Adipose tissue (tissue), 3 donors: ENCODE results near the gene RPS16. TPM values are rescaled to one million over a fixed set of nuclear protein-coding genes. Genes with fewer than 3 reads are reported as not detected.

Source experiments
- H3K27ac ChIP-seq: one replicate; pipeline ENCODE4 v1.5.1; 2013; ENCODE audit warnings: low read depth, low read length
- WGBS, 3 donors: extraction: QIAGEN DNeasy Blood & Tissue Kit; methylation state at CpG; one replicate each; pipeline ENCODE4 v1.1.7; 2013; 5-methylcytosine and 5-hydroxymethylcytosine counted together
- polyA plus RNA-seq, 3 donors: library from polyadenylated mRNA; stranded (reverse); fragments of 200-250 nt; gene quantifications; one replicate each; pipeline ENCODE4 v1.2.3, GENCODE V29; 2013
- donor health status: healthy with polysubstance abuse.
- donor health status: Bipolar disorder and iron deficiency.
- donor health status: healthy.

RPS16 gene
- polyA plus RNA-seq, 3 donors = 2,185 to 4,039 (median 3,887) TPM

DNA sequence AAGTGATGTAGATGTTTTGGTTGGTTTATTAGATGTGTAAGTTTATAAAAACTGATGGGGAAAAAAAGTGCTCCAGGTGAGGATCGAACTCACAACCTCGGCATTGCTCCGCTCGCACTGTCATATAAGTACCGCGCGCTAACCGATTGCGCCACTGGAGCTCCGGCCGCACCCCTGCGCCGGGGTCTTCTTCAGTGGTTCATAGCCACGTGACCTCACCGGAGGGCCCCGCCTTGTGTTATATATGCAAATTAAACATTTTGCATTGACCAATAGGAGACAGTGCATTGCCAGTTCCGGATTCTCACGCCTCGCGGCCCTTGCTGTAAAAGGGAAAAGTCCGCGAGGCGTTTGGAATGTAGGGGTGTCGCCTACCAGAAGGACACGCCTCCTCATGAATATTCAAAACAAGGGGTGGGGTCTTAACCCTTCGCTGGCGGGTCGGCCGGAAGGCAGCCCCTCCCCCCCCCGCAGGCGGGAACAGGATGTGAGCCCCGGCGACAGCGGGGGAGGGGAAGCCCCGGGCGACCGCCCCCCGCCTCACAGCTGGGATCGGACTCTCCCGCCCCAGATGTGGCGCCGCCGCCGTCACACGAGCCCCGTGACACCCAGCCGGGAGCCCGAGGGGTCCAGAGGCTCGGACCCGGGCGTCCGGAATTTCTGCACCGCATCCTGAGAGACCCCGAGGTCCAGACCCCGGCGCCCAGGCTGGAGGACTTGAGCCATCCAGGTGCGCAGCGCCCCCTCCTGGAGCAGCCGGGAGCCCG, 23.5 kb downstream of the RPS16 start, which contains the start of gene PLEKHG2:
TSS of gene PLEKHG2 (plus strand) at position 570 of the 767 bp plus-strand sequence. CDS start 1,418 bp downstream, outside the sequence.
- peak within 1 kb of the TSS; percentile 14 for H3K27ac ChIP-seq
- 0% methylated on average over 55 to 59 of the region's 60 CpGs for WGBS, 3 donors

DNA sequence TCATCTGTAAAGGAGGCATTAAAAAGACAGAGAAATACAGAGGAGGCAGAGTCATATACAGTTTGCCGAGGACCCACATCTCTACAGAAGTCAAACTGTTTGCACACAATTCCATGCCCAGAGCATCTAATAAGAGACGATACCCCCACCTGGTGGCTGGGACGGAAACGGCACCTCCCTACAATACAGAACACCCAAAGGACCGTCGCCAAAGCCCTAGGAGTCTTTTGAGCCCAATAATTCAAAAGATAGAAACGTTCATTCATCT, 24.0 kb downstream of the RPS16 start:
- peak overlapping the region; percentile 14 for H3K27ac ChIP-seq
- WGBS, 3 donors = 0 to 1% (median 0%) methylated on average over 7 of the region's 7 CpGs

DNA sequence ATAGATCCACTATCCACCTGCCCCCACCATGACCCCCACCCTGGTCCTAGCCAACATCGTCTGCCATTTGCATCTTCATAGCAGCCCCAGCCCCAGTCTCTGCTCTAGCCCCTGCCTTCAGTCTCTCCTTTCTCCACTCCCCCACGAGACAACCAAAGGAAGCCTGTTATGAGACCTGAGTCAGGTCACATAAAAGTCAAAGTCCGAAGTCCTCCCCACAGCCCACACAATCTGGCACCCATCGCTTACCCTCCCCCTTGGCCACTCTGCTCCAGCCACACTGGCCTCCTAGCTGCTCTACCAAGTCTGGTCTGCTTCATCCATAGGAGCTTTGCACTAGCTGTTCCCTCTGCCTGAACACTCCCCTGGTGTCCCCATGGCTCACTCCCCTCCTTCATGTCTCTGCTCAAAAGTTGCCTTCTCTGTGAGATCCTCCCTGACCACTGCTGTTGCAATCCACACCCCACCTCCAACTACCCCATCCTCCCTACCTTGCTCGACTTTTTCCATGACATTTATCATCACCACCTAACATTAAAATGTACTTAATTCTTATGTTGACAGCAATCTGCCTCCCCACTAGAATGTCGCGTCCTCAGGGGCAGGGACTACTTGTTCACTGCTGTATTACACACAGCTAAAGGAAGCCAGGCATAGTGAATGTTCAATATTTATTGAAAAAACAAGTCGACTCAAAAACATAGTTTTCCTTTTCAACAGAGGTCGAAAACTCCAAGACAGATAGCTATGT, 24.5 kb downstream of the RPS16 start:
- 6 to 17% (median 13%) methylated on average over 9 of the region's 9 CpGs for WGBS, 3 donors
- H3K27ac ChIP-seq = peak overlapping the region; percentile 71

DNA sequence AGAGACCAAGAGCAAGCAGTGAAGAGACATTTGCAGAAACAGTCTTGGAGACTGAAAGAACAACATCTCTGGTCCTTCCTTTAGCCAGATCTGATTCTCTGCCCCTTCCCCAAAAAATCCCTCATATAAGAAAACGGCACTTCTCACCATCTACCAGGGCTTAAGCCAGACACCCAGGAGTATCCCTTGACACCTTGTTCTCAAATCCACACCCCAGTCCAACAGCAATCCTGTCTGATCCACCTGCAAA, 25.0 kb downstream of the RPS16 start:
- peak overlapping the region; percentile 71 for H3K27ac ChIP-seq
- 38 to 53% (median 53%) methylated on average over 1 of the region's 1 CpG for WGBS, 3 donors

DNA sequence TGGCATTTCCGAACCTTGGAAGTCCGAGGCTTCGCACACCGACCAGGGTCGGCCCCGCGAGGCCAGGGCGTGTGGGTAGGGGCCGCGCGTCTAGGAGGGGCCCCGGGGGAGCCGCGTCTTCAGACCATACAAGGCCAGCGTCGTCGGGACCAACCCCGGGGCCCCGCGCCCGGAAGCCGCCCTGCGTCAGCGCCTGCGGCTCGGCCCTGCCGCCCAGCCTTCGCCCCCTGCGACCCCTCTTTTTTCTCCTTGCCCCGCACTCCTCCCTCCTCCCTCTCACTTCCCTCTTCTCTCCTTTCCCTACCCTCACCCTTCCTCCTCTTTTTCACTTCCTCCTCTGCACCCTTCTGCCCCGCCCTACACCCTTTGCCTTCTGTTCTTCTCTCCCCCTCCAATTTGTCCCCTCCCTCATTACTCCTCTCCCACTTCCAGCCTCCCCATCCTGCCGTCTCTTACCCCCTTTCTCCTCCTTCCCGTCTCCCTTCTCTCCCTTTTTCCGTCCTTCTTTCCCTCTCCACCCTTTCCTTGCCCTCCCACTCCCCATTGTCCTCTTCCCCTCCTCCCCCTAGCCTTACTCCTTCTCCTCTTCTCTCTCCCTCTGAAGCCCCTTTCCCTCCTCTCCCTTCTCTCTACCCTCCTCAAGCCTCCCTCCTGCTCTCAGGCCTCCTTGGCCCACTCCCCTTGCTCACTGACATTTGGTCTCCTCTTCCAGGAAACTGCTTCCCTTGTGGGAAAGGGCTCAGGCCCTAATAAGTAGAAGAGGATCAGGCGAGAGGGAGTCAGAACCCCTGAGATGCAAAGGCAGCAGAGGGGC, 25.5 kb downstream of the RPS16 start:
- 2 to 4% (median 2%) methylated on average over 18 to 35 of the region's 35 CpGs for WGBS, 3 donors

DNA sequence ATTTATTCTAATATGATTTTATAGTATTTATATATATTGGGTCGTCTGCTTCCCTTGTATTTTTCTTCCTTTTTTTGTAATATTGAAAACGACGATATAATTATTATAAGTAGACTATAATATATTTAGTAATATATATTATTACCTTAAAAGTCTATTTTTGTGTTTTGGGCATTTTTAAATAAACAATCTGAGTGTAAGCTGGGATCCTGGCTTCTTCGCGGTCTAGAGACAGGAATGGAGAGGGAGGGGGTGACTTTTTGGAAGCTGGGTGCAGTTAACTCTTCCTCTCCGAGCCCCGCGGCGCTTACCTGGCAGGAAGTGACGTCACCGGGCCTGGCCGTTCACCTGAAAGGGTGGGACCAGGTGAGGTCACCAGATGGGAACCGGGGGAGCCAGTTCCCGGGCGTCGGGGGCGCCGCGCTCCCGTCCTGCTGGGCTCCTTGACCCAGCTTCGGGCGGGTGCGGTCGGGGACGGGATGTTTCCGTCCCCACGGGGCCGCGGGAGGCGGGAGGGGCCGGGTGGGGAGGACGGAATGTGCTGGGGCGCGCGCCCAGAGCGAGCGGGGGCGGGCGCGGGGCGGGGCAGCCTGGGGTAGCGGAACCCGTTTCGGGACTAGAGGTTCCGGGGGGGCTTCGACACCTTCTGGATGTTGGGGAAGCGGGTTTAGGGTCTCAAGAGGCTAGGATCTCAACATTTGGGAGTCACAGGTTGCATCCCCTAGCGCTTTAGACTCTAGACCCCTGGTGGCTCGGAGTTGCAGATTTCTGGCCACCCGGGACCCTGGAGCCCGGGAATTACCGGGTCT, 26.3 kb downstream of the RPS16 start:
- 0 to 1% (median 1%) methylated on average over 51 to 52 of the region's 52 CpGs for WGBS, 3 donors
- peak overlapping the region; percentile 71 for H3K27ac ChIP-seq

More for the DNA sequence above, 25.5 kb downstream of the RPS16 start:
- peak overlapping the region; percentile 71 for H3K27ac ChIP-seq

DNA sequence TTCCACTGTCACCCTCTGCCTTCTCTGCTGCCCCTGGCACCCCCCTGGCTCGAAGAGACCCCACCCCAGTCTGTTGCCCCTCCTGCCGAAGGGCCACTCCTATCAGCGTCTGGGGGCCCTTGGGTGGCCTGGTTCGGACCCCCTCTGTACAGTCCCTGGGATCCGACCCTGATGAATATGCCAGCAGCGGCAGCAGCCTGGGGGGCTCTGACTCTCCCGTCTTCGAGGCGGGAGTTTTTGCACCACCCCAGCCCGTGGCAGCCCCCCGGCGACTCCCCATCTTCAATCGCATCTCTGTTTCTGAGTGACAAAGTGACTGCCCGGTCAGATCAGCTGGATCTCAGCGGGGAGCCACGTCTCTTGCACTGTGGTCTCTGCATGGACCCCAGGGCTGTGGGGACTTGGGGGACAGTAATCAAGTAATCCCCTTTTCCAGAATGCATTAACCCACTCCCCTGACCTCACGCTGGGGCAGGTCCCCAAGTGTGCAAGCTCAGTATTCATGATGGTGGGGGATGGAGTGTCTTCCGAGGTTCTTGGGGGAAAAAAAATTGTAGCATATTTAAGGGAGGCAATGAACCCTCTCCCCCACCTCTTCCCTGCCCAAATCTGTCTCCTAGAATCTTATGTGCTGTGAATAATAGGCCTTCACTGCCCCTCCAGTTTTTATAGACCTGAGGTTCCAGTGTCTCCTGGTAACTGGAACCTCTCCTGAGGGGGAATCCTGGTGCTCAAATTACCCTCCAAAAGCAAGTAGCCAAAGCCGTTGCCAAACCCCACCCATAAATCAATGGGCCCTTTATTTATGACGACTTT, 27.1 kb downstream of the RPS16 start:
- H3K27ac ChIP-seq = peak overlapping the region; percentile 94
- WGBS, 3 donors = 19 to 48% (median 26%) methylated on average over 20 of the region's 20 CpGs

DNA sequence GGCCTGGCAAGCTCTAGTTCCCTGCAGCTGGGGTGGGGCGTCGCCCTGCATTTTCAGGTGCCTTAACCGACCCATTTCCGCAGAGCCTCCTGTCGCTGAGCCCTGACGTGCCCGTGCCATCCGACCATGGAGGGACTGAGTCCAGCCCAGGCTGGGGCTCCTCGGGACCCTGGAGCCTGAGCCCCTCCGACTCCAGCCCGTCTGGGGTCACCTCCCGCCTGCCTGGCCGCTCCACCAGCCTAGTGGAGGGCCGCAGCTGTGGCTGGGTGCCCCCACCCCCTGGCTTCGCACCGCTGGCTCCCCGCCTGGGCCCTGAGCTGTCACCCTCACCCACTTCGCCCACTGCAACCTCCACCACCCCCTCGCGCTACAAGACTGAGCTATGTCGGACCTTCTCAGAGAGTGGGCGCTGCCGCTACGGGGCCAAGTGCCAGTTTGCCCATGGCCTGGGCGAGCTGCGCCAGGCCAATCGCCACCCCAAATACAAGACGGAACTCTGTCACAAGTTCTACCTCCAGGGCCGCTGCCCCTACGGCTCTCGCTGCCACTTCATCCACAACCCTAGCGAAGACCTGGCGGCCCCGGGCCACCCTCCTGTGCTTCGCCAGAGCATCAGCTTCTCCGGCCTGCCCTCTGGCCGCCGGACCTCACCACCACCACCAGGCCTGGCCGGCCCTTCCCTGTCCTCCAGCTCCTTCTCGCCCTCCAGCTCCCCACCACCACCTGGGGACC, 27.9 kb downstream of the RPS16 start:
- WGBS, 3 donors = 6 to 26% (median 13%) methylated on average over 35 to 40 of the region's 40 CpGs
- peak overlapping the region; percentile 94 for H3K27ac ChIP-seq

DNA sequence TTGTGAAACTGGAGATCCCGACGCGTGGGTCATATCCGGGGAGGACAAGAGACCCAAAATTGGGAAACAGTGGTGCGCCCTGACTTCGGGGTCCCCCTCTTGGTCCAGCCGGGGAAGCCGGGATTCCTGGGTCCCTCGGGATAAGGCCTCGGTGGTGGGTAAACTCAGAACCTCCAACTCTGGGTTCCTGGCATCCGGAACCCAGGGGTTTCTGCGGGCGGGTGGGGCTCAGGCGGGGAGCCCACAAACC, 28.4 kb downstream of the RPS16 start:
- 0 to 1% (median 0%) methylated on average over 14 of the region's 14 CpGs for WGBS, 3 donors
- peak overlapping the region; percentile 94 for H3K27ac ChIP-seq

DNA sequence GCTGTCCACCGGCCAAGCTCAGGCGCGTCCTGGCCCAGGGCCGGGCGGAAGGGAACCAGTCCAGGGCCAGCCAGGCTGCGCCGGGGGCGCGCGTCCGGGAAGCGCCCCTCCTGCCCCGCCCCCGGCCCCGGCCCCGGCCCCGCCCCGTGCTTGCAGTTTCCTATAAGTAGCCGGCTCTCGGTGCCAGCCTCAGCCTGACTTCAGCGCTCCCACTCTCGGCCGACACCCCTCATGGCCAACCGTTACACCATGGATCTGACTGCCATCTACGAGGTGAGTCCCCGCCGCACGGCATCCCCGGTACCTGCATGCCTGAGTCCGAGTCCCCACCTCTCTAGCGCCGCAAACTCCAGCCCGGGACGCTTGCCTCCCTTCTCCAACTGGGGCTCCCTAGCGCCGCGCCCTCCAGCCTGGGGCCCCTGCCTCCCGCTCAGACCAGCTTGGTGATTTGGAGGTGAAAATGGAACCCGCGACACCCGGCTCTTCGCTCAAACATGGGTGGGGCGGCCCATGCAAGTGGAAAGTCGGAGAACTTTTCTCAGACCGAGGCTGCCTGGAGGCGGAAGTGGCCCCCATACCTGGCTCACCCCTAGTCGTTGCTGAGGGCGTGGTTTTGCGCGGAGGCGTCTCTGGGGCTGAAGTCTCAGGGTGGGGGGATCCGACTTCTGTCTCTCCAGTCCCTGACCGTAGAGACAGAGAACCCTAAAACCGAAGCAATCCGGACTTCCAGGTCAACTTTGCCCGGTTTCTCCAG, 28.9 kb downstream of the RPS16 start, which contains the start of gene ZFP36:
TSS of gene ZFP36 (plus strand) at position 192 of the 754 bp plus-strand sequence. CDS start at position 250, 58 bp downstream.
- WGBS, 3 donors = 1% methylated on average over 55 to 56 of the region's 56 CpGs
- H3K27ac ChIP-seq = peak within 1 kb of the TSS; percentile 94

DNA sequence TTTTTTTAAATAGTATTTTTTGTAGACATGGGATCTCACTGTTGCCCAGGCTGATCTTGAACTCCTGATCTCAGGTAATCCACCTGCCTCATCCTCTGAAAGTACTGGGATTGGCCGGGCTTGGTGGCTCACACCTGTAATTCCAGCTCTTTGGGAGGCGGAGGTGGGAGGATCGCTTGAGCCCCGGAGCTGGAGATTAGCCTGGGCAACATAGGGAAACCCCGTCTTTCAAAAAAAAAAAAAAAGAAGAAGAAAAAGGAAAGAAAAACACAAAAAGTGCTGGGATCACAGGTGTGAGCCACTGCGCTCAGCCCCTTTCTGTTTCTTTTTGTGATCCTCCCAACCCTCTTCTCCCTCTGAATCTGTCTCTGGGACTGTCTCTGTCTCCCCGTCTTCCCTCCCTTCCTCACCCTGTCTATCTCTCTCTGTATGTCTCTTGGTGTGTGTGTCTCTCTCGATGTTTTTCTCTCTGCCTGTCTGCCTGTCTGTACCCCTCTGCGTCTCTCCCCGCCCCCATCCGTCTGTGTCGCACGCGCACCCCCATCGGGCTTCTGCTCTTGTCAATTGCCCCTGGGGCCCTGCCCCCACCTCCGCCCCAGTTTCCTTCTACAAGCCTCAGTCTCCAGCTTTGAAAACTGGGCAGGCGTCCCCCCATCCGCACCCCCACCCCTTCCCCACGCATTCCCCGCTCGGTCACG, 29.6 kb downstream of the RPS16 start:
- peak overlapping the region; percentile 93 for H3K27ac ChIP-seq
- WGBS, 3 donors = 13 to 14% (median 14%) methylated on average over 22 of the region's 22 CpGs

DNA sequence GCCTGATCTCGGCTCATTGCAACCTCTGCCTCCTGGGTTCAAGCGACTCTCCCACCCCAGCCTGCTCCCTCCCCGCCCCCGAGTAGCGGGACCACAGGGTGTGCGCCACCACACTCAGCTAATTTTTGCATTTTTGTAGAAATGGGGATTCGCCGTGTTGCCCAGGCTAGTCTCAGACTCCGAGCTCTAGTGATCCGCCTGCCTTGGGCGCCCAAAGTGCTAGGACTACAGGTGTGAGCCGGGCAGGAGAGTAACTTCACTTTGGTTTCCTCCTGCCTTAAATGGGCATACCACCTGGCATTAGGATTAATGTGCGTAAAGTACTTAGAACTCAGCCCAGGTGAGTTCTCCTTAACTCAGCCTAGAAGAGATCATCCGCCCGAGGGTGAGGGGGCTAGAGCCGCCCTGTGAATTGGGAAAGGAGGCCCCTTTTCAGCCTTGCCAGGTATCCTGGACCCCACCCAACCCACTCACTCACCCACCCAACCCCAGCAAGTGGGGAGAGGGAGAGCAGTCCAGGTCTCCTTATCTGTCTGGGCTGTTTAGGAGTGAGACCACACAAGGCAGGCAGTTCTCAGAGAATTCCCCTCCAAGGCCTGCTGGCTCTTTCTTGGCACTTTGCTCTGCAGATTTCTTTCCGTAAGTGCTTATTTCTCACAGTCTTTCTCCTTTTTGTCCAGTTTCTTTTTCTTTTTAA, 30.3 kb downstream of the RPS16 start:
- WGBS, 3 donors = 90 to 93% (median 91%) methylated on average over 17 of the region's 17 CpGs
- H3K27ac ChIP-seq = peak overlapping the region; percentile 93

DNA sequence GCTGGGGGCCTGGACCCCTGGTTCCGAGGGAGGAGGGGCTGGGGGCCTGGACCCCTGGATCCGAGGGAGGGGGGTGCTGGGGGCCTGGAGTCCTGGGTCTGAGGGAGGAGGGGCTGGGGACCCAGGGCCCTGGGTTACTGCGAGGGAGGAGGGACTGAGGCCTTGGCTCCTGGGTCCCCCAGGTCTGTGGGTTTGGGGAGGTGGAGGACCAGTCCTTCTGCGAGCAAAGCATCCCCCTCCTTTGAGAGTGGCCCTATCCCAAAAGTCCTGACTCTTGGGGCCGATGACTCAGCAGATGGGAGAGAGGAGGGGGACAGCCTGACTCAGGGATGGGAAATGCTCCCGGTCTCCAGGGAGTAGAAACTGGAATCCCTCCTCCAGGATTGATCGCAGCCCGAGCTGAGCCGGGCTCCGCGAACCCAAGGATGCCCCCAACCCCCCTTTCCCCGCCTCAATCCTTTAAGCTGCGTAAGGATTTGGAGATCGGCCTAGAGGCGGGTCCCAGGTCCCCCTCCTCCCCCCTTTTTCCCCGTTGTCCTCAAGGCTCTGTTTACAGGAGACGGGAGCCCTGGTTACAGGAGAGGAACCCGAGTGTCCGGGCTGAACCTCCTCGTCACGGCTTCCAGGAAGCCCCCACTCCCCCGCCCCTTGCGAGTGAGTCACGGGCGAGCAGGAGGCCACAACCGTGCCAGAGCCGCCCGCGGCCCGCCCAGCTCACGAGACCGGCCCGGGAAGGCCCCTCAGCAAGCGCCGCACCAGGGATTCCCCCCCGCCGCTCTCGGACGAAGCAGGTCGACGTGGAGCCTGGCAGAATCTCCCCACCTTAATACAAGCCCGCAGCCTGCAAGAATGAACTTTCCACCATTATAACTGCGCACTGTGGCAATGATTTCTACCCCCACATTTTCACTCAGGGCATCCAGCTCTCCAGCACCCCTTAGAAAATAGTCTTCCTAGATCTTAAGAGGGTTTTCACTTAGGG, 32.1 kb downstream of the RPS16 start:
- WGBS, 3 donors = 1 to 35% (median 1%) methylated on average over 41 to 43 of the region's 43 CpGs
- H3K27ac ChIP-seq = peak overlapping the region; percentile 97
